HG02571 (cell line): ENCODE results near the gene PHF21B.

Experiments used
- ATAC-seq: cut with Tn5 transposase; IDR thresholded peaks from one replicate; pipeline ENCODE4 v1.9.1; 2021; ENCODE audit warnings: mild to moderate bottlenecking, moderate library complexity; ENCODE audit not compliant: unreplicated experiment

PHF21B gene

GRCh38 chr22:44847892-44848291, 161.9 kb downstream of the PHF21B start:
- no peak for ATAC-seq

- ATAC-seq: no peak
Measured at GRCh38 chr22:44847380-44847779, 162.4 kb downstream of the PHF21B start.

- no peak for ATAC-seq
Measured at GRCh38 chr22:44846726-44847275, 163.0 kb downstream of the PHF21B start.

GRCh38 chr22:44845796-44846720, 163.7 kb downstream of the PHF21B start:
- ATAC-seq: no peak

GRCh38 chr22:44845191-44845590, 164.6 kb downstream of the PHF21B start:
- ATAC-seq: no peak

GRCh38 chr22:44842417-44842816, 167.4 kb downstream of the PHF21B start:
- ATAC-seq: no peak

- no peak for ATAC-seq
Measured at GRCh38 chr22:44840611-44841322, 169.0 kb downstream of the PHF21B start.

- no peak for ATAC-seq
Measured at GRCh38 chr22:44839721-44840120, 170.1 kb downstream of the PHF21B start.

GRCh38 chr22:44839061-44839460, 170.7 kb downstream of the PHF21B start:
- ATAC-seq: no peak

GRCh38 chr22:44838316-44839016, 171.3 kb downstream of the PHF21B start:
- no peak for ATAC-seq

GRCh38 chr22:44837481-44837880, 172.3 kb downstream of the PHF21B start:
- no peak for ATAC-seq

- no peak for ATAC-seq
Measured at GRCh38 chr22:44834065-44834464, 175.7 kb downstream of the PHF21B start.

- no peak for ATAC-seq
Measured at GRCh38 chr22:44831885-44832284, 177.9 kb downstream of the PHF21B start.
